H1 (cell line): ENCODE data around the gene ZNF74. TPM values are rescaled to one million over a fixed set of nuclear protein-coding genes. Genes with fewer than 3 reads are reported as not detected.

Experiments used
- BRCA1 ChIP-seq: IDR thresholded peaks from 2 replicates; pipeline ENCODE4 v1.6.1; 2012; ENCODE audit warnings: low read depth, low read length, improper control_type of control experiment
- CEBPB ChIP-seq: IDR thresholded peaks from 2 replicates; pipeline ENCODE4 v1.6.1; 2012; ENCODE audit warnings: low read depth, low read length
- EZH2 ChIP-seq: fragments of 200-600 bp; sonication (generic); IDR thresholded peaks from 2 replicates; pipeline ENCODE4 v1.7.1; 2012; ENCODE audit warnings: low read depth, mild to moderate bottlenecking, moderate library complexity, low read length, inconsistent platforms; ENCODE audit not compliant: severe bottlenecking
- KDM1A ChIP-seq: fragments of 200-600, 300-600 bp; sonication (generic); IDR thresholded peaks from 2 replicates; pipeline ENCODE4 v1.7.1; 2016; ENCODE audit warnings: mild to moderate bottlenecking, low read length, borderline replicate concordance
- KDM4A ChIP-seq: IDR thresholded peaks from one replicate; pipeline ENCODE4 v1.7.1; 2012; ENCODE audit warnings: low read depth, mild to moderate bottlenecking, moderate library complexity, low read length, inconsistent platforms; ENCODE audit not compliant: severe bottlenecking
- NANOG ChIP-seq: IDR thresholded peaks from 2 replicates; pipeline ENCODE4 v1.6.1; 2011; ENCODE audit warnings: low read length, low read depth, mild to moderate bottlenecking, inconsistent platforms; ENCODE audit not compliant: insufficient read depth, poor library complexity, severe bottlenecking
- POLR2AphosphoS5 ChIP-seq: IDR thresholded peaks from 2 replicates; pipeline ENCODE4 v1.6.1; 2011; ENCODE audit warnings: low read depth, low read length
- RNF2 ChIP-seq: fragments of 200-900, 300-1000 bp; sonication (generic); IDR thresholded peaks from 2 replicates; pipeline ENCODE4 v1.7.1; 2016; ENCODE audit warnings: borderline replicate concordance, low read depth, mild to moderate bottlenecking, antibody characterized with exemption, low read length; ENCODE audit not compliant: poor library complexity, severe bottlenecking; ENCODE audit errors: missing control alignments
- TAF1 ChIP-seq: IDR thresholded peaks from 2 replicates; pipeline ENCODE4 v1.6.1; 2011; ENCODE audit warnings: mild to moderate bottlenecking, low read depth, low read length
- YY1 ChIP-seq: IDR thresholded peaks from 2 replicates; pipeline ENCODE4 v1.6.1; 2011; ENCODE audit warnings: low read depth, mild to moderate bottlenecking, low read length
- ZNF274 ChIP-seq: IDR thresholded peaks from 2 replicates; pipeline ENCODE4 v1.7.0; 2012; ENCODE audit warnings: low read length, borderline replicate concordance; ENCODE audit errors: extremely low read depth
- polyA plus RNA-seq, 7 experiments: library from polyadenylated mRNA; depleted of rRNA in 3 of 7; stranded (reverse) in 5 of 7; unstranded in 2 of 7; fragments of >200 nt in 5 of 7; fragments of 200-250 nt in 2 of 7; gene quantifications; 1 replicate in 5 of 7; 2 replicates in 1 of 7; 4 replicates in 1 of 7; pipeline versions ENCODE4 v1.2.1 to v1.2.3, GENCODE V29; 2011 to 2013; ENCODE audit warnings: missing spikeins in 2 of 7, mixed read lengths in 2 of 7
- total RNA-seq: library from RNA; stranded (reverse); fragmentation: NEBNext Ultra II Directional; extraction: Animal tissue kit (Norgen Biotek cat#: 25700); gene quantifications from 2 replicates; pipeline ENCODE4 v1.2.1, GENCODE V29; 2021
- TF ChIP-seq, protein P1 (sequence below): IDR thresholded peaks from 2 replicates; pipeline ENCODE4 v1.6.1; 2012; ENCODE audit warnings: inconsistent platforms

ZNF74 gene
- total and polyA plus RNA-seq, 2 of the 8 experiments (the other 6 are each of a cell fraction or from before 2014, with no cell fraction given), result 29.7 to 45.7 TPM

DNA sequence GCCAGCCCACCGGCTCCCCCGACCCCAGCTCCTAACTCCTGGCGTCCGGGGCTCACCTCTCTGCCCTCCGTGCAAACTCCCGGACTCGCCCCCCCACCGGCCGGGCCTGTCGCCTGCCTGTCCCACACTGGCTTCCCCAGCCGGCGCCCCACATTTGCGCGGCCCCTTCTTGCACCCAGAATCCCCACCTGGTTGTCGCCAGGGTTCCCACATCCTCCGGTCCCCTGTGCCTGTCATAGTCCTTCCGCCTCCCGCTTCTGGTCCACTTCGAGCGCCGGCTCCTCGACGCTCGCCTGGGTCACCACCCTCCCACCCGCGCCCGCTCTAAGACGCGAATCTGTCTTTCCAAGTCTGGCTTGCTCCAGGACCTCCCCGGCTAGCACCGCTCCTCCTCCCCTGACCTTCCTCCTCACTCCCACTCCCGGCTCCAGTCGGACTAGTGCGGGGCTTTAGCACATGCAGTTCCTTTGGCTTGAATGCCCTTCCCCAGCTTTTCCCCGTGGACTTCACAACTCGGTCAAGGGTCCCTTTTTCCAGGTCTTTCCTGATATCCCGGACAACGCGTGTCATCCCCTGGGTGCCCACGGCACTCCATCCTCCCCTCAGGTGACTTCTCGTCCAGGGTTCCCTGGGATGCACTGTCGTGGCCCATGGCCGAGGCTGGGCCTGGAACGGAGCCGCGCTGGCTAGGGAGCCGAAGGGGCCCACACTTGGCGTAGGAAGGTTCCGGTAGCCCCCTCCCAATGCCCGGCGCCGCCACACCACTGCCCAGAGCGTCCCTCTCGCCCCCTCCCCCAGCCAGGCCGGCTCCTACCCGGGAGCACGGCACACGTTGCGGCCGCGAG lies 43.0 kb downstream of the ZNF74 start (continued):
- TF ChIP-seq RNF2 (peak; percentile 58), TAF1 (no peak), NANOG (no peak), BRCA1 (no peak), YY1 (no peak), KDM4A (peak; percentile 25), POLR2AphosphoS5 (no peak), EZH2 (peak; percentile 76), CEBPB (no peak), KDM1A (no peak), ZNF274 (no peak)
- TF ChIP-seq, protein P1, sequence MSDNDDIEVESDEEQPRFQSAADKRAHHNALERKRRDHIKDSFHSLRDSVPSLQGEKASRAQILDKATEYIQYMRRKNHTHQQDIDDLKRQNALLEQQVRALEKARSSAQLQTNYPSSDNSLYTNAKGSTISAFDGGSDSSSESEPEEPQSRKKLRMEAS, result no peak
